Peyer's patch (tissue), 4 donors: ENCODE results near the gene CCZ1B.
"Not testable (repeated sequence)": the region's sequence is repeated elsewhere in the genome, so short reads cannot be mapped to it uniquely, and the experiment has no call there.

Experiments used
- POLR2A ChIP-seq, 2 donors: fragments of 450-650 bp; IDR thresholded peaks; one replicate each; pipeline ENCODE4 v1.5.1; 2017; ENCODE audit warnings: antibody characterized with exemption in 2 of 2, mild to moderate bottlenecking in 2 of 2, moderate library complexity in 2 of 2
- TF ChIP-seq, protein P1 (sequence below), 6 experiments: fragments of 450-650 bp in 4 of 6; fragments of 200-600 bp in 2 of 6; sonication (generic) in 1 of 6; IDR thresholded peaks; one replicate each; pipeline ENCODE4 v1.5.1; 2017 to 2019; ENCODE audit warnings: antibody characterized with exemption in 6 of 6, mild to moderate bottlenecking in 3 of 6, moderate library complexity in 1 of 6

GRCh38 chr7:6843092-6843491, 17.0 kb upstream of the CCZ1B start:
- TF ChIP-seq, protein P1, sequence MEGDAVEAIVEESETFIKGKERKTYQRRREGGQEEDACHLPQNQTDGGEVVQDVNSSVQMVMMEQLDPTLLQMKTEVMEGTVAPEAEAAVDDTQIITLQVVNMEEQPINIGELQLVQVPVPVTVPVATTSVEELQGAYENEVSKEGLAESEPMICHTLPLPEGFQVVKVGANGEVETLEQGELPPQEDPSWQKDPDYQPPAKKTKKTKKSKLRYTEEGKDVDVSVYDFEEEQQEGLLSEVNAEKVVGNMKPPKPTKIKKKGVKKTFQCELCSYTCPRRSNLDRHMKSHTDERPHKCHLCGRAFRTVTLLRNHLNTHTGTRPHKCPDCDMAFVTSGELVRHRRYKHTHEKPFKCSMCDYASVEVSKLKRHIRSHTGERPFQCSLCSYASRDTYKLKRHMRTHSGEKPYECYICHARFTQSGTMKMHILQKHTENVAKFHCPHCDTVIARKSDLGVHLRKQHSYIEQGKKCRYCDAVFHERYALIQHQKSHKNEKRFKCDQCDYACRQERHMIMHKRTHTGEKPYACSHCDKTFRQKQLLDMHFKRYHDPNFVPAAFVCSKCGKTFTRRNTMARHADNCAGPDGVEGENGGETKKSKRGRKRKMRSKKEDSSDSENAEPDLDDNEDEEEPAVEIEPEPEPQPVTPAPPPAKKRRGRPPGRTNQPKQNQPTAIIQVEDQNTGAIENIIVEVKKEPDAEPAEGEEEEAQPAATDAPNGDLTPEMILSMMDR (IDR thresholded peaks at IDR 0.05), result not testable (repeated sequence)
- not testable (repeated sequence) for TF ChIP-seq POLR2A (IDR thresholded peaks at IDR 0.05)
